ENCODE data around the gene WDR47.
A peak's percentile ranks its signal among the peaks of the same experiment; 100 is the strongest.

WDR47 gene

DNA sequence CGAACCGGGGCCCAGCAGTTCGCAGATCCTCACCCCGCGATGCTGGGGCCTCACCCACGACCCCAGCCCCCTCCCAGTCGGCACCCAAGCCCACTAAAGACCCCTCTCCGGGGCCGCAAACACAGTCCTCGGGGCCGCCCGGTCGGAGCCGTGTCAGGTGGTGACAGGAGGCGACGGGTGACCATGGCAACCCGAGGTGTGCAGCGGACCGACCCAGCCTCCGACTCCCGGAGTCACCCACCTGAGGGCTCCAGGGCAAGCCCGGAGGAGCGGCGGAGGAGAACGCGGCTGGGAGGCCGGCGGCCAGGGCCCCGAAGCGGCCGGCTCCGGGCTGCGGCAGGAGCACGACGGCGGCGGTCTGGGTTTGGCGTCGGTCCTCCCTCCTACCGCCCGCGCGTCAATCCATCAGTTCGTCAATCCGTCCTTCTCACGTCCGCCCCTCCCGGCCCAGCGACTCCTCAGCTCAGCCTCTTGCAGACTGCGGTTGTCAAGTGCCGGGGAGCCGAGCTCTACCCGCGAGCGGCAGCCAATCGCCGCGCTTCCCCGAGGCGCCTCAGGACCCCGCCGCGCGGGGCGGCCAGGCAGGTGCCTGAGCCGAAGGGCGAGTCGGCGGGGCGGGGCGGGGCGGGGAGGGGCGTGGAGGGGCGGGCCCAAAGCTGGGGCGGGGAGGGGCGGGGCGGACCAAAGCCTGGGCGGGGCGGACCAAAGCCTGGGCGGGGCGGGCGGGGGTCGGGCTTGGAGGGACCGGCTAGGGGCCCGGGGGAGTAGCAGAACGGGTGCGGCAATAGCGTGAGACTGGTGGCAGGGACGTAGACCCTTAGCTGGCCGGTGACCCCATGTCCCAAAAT lies at the start of gene WDR47:
WDR47 (minus strand) TSS at position 482 of the 848 bp plus-strand sequence. CDS start 18,590 bp downstream, outside the sequence.
- peak; percentile 98 for DNase-seq (ENCODE audit: extremely low spot score, insufficient read length, low read depth)
- peak; percentile 85 for FAIRE-seq

DNA sequence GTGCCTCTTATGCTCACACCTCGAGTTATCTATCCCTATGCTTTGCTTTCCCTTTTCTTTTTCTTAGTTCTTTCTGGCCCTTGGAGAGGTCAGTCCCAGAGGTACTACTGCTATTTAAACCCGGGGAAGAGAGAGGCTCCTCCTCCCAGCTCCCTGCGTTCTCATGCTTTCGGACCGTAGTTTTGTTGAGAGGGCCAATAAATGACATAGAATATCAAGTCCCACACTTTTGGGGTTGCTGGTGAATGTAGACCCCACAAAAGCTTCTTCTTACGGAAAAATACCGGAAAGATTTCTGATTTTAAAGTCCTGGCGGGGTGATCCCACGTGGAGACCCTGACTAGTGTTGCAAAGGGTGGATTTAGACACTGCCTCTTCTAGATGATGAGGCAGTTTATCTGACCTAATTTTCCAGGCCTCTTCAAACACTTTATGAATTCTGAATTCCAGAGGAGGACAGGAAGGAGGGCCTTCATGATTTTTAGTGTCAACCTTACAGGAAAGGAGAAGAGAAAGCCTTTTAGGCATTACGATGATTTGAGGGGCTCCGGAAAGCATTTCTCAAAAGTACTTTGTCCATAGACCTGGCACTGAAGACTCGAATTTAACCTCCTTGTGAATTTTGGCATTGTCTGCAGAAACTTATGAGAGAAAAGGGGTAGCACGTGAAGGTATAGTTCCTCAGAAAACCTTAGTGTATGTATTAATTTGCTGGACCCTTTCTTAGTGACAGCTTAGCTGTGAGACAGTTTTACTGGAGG lies 49.4 kb upstream of the WDR47 start:
- no peak for DNase-seq (ENCODE audit: extremely low spot score, insufficient read length, low read depth)

DNA sequence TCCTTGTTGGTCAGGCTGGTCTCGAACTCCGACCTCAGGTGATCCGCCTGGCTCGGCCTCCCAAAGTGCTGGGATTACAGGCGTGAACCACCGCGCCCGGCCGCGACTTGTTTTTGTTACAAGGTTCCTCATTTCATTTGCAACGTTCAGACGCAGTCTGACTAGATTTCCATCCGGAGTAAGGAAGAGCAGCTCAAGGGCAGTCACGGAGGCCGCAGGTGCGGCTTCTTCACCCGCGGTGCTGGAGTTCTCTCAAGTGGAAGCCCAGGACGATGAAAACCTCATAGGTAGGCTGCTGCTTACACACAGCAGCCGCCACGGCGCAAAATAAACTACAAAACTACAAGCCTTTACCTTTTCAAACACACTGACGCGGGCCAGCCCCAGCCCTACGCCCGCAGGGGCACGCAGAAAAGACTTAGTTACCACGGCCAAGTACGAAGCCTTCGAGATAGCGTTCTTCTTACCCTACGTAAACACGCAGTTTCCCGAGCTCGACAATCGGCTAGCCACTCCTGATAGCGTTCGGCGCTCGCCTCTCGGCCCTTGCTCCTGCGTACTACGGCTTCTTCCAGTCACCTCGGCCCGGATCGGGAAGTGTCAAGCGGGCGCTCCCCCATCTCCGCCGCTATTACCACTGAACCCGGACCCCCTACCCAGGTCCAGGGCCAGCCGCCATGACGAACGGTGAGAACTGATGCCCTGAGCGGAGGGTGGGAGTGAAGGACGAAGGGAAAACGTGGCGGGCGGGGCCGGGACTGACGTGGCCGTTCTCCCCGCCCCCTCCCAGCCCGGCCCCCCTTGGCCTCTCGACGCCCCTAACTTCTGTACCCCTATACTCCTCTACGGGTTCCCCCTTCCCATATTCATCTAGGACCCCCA lies 48.5 kb upstream of the WDR47 start, which contains the start of gene TMEM167B:
TMEM167B (plus strand) TSS at position 569 of the 882 bp plus-strand sequence; CDS start at position 678, 109 bp downstream.
- DNase-seq (ENCODE audit: extremely low spot score, insufficient read length, low read depth) (peak; percentile 73), FAIRE-seq (peak; percentile 81)

More for the DNA sequence above, 49.4 kb upstream of the WDR47 start:
- FAIRE-seq = peak; percentile 45

DNA sequence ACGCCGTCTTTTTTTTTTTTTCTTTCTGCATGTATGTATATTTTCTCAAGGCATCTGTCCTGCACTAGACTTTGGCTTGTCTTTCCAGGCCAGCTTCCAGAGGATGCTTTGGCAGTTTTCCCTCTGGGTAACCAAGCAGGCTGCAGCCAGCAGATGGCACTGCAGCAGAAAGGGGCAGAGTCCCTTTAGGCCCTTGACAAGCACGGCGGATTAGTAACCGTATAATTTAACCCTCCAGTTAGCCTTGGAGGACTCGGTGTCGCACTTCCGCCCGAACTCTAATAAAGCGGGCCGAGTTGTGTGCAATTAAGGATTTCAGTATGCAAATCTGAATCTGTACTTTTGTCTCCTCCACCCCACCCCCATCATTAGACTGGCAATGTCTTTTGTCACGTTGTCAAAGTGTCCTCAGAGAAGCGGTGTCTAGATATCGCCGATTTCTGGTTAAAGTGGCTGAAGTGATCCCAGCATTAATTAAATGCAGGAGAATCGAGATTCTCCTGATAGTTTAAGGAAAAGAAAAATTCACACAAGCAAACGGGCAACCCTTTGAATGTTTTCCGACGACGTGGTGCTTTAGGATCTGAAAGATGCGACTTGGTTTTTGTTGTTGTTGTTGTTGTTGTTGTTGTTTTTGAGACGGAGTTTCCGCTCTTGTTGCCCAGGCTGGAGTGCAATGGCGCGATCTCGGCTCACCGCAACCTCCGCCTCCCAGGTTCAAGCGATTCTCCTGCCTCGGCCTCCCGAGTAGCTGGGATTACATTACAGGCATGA lies 47.5 kb upstream of the WDR47 start:
- no peak for FAIRE-seq
- no peak for DNase-seq (ENCODE audit: extremely low spot score, insufficient read length, low read depth)

DNA sequence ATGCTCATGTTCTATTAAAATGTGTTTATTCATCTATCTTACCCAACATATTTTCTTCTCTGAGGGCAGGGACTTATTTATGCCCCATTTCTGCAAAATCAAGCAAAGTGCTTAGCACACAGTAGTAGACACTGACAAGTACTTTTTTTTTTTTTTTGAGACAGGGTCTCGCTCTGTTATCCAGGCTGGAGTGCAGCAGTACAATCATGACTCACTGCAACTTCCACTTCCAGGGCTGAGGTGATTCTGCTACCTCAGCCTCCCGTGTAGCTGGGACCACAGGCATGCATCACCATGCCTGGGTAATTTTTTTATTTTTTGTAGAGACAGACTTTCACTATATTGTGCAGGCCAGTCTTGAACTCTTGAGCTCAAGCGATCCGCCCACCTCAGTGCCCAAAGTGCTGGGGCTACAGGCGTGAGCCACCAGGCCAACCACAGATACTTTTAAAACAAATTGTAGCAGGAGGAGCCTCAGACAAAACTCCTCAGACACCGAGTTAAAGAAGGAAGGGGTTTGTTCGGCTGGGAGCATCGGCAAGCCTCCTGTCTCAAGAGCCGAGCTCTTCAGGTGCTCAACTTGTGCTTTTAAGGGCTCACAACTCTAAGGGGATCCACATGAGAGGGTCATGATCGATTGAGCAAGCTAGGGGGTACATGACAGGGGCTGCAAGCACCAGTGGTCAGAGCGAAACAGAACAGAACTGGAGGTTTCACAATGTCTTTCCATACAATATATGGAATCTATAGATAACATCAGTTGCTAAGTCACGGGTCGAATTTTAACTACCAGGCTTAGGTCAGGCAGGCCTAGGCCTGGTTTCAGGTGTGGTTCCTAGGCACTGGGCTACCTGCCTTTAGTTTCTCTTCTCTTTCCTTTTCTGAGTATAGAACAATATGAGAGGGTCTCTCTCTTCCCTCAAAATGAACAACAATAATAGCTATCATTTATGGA lies 42.9 kb upstream of the WDR47 start:
- FAIRE-seq = no peak
- no peak for DNase-seq (ENCODE audit: extremely low spot score, insufficient read length, low read depth)

DNA sequence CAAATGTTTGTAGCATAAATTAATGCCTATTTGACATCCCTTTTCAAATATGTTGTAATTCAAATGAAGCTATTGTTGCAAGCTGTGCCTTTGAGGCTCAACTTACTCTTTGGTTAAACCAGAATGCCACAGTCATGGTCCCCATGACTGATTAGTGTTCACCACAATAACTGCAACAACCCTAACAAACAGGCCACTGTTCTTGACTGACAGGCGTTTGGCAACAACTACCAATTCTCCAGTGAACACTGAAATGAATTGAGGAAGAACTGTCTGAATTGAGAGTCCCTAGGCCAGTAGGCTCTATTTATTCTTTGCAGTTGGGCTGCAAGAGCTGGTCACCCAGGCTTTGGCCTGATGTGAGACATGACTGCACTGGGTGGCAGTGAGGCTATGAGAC lies 42.0 kb upstream of the WDR47 start:
- no peak for FAIRE-seq
- DNase-seq (ENCODE audit: extremely low spot score, insufficient read length, low read depth) = no peak

DNA sequence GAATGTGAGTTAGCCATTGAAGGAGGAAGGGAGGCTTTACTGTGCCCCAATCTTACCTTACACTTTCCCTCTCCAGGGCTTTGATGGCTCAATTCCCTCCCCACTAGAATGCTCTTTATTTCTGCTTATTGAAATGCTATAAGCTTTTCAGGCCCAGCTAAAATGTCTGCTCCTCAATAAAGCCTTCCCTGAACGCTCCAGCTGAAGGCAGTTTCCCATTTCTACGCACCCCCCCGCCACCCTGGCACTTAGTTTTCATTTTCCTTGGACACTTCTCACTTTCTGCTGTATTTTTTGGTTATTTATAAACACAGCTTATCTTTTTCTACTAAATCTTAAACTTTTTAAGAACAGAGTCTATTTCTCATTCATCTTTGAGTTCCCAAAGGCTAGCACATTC lies 41.6 kb upstream of the WDR47 start:
- no peak for DNase-seq (ENCODE audit: extremely low spot score, insufficient read length, low read depth)
- FAIRE-seq = no peak

DNA sequence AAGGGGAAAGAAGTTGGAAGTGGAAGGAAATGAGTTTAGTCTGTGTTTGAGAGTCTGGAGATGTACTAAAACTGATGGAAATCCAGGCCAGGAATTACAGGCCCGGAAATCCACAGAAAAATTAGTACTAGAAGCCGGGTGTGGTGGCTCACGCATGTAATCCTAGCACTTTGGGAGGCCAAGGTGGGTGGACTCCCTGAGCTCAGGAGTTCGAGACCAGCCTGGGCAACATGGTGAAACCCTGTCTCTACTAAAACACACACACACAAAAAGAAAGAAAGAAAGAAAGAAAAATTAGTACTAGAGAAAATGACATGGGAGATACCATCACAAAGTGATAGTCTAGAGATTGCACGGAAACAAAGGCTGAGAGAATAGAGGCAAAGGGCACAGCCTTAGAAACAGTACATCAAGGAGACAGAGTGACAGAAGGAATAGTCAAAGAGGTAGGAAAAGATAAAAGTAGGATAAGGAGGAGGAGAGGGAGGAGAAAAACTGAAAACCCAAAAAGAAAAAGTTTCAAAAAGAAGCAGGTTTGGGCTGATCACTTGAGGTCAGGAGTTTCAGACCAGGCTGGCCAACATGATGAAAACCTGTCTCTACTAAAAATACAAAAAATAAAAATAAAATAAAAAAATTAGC lies 38.7 kb upstream of the WDR47 start:
- DNase-seq (ENCODE audit: extremely low spot score, insufficient read length, low read depth) (no peak), FAIRE-seq (no peak)

DNA sequence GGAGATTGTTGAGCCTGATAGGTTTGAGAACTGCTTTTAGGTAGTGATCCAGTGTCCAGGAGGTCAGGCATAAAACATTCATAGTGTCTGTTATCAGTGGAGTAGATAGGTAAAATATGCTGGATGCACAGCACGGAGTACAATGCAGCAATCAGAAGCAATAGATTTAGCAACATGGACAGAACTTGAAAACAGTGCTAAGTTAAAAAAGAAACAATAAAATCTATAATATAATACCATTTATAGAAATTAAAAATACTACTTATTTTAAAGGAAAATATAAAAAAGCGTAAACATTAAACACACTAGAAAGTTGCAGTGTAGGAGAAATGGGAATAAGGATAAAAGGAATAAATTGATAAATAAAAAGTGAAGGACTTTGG lies 37.3 kb upstream of the WDR47 start:
- no peak for DNase-seq (ENCODE audit: extremely low spot score, insufficient read length, low read depth)
- no peak for FAIRE-seq

DNA sequence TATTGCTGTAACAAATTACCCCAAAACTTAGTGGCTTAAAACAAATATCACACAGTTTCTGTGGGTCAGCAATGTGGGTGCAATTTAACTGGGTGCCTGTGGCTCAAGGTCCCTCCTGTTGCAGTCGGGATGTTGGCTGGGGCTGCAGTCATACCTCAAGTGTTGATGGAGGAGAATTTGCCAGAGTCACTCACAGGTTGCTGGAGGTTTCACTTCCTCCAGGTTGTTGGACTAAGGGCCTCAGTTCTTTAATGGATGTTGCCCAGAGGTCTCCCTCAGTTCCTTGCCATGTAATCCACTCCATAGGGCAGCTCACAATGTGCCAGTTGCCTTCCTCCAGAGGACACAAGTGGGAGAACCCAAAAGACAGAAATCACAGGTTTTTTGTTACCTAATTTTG lies 36.4 kb upstream of the WDR47 start:
- DNase-seq (ENCODE audit: extremely low spot score, insufficient read length, low read depth) = no peak
- no peak for FAIRE-seq

DNA sequence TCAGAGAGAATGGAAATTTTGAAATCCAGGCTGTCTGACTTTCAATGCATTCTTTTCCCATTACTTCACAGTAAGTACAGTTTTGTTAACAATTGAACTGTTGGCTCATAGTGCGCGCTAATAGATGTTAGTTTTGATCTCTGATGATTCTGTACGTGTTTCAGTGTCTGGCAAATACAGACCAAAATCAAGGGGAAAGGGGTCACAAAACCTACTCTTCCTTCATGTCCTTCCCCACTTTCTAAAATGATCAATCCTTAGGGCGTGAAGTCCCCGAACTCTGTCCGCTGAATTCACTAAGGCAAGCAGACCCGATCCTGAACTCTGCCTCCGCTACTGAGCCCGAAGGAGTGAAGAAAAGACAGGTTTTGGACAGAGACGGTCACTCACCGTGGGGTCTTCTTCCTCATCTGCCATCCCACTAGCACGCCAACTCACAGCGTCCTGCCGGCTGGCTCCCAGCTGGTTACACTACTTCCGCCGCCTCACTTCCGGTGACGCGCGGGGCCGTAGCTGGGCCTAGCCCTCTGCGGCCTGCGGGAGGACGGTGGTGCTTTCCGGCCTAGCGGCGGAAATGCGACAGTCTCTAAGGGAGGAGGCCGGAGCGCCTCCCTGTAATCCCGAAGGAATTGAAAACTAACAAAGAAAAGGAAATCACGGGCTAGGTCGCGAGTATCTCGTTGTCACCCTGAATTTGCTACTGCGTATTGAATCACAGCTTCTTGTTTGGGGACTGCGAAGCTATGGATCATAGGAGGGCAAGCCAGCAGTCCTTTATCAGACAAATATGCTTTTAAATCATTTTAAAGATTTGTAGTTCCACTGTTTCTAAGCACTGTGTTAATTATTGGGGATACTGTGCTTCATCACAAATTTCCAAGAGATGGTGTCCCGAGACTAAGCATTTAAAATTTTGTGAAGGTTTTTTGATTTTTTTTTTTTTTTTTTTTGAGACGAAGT lies 33.9 kb upstream of the WDR47 start, which contains the start of gene TAF13:
TAF13 (minus strand) TSS at position 473 of the 960 bp plus-strand sequence; CDS start at position 417, 56 bp downstream.
- peak; percentile 91 for DNase-seq (ENCODE audit: extremely low spot score, insufficient read length, low read depth)
- FAIRE-seq = peak; percentile 95

DNA sequence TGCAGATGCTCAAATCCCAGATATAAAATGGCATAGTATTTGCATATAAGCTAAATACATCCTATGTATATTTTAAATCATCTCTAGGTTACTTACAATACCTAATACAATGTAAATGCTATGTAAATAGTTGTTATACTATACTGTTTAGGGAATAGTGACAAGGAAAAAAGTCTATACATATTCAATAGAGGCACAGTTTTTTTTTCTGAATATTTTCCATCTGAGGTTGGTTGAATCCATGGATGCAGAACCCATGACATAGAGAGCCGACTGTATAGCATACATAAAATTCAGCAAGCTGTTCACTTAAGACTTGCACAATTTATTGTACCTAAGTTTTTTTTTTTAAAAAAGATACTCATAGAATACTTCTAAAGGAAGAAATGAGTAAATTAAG lies 27.4 kb upstream of the WDR47 start:
- FAIRE-seq = no peak

DNA sequence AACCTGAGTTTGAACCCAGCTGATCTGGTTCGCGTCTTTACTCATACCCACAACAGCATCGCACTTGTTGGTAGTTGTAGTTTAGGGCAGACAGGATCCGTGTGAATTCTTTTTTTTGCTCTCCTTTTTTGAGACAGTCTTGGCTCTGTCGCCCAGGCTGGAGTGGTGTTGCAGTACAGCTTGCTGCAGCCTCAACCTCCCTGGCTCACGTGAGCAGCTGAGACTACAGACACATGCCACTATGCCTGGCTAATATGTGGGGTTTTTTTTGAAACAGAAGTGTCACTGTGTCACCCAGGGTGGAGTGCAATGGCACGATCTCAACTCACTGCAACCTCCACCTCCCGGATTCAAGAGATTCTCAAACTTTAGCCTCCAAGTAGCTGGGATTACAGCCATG lies 26.0 kb upstream of the WDR47 start:
- FAIRE-seq (no peak), DNase-seq (ENCODE audit: extremely low spot score, insufficient read length, low read depth) (no peak)

More for the DNA sequence above, 27.4 kb upstream of the WDR47 start:
- no peak for DNase-seq (ENCODE audit: extremely low spot score, insufficient read length, low read depth)

DNA sequence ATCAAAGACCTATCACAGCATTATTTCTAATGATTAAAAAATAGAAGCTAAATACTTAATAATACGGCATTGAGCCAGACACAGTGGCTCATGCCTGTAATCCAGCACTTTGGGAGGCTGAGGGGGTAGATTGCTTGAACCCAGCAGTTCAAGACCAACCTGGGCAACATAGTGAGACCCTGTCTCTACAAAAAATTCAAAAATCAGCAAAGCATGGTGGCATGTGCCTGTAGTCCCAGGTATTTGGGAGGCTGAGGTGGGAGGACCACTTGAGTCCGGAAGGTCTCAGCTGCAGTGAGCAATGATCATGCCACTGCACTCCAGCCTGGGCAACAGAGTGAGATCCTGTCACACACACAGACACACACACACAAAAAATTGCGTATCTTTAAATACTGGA lies 23.2 kb upstream of the WDR47 start:
- DNase-seq (ENCODE audit: extremely low spot score, insufficient read length, low read depth) = no peak
- FAIRE-seq = no peak

DNA sequence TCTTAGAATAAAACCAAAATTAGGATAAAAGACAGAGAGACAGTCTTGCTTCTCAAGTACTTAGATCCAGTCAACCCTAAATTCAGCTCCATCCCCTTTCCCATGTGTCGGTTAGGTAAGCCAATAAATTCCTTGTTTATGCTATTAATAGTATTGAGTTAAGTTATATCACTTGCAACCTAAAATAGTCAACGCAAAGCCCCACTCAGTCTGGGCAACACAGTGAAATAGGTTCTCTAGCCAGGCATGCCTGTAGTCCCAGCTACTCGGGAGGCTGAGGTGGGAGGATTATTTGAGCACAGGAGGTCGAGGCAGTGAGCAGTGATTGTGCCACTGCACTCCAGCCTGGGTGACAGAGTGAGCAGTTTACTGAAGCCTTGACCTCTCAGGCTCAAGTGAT lies 19.3 kb upstream of the WDR47 start:
- no peak for DNase-seq (ENCODE audit: extremely low spot score, insufficient read length, low read depth)
- no peak for FAIRE-seq

DNA sequence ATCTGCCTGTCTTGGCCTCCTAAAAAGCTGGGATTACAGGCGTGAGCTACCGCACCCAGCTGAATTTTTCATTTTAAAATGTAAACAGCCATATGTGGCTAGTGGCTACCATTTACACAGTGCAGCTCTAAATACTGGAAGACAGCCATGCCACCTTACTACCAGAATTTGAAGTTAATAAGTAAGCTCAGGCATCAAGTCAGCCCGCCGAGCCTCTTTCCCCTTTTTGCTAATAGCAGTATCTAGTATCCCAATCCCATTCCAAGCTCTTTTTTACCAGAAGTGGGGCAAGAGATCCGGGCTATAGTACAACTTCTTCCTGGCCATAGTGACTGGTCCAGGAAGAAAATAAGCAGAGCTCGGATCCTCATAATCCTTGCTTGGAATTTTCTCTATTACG lies 18.8 kb upstream of the WDR47 start:
- FAIRE-seq (no peak), DNase-seq (ENCODE audit: extremely low spot score, insufficient read length, low read depth) (no peak)

DNA sequence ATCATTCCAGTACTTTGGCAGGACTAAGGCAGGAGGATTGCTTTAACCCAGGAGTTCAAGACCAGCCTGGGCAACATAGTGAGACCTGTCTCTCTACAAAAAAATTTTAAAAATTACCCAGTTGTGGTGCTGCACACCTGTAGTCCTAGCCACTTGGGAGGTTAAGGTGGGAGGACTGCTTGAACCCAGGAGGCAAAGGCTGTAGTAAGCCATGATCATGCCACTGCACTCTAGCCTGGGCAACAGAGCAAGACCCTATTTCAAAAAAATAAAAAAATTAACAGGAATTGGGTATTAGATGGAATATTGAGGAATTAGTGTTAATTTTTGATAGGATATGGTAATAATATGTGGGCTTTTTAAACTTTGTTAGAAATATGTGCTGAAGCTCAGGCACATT lies 17.1 kb upstream of the WDR47 start:
- DNase-seq (ENCODE audit: extremely low spot score, insufficient read length, low read depth) (no peak), FAIRE-seq (no peak)

All from GM18507 (cell line).